Ishikawa (cell line): ENCODE results near the gene CD83.

ENCODE experiments used
- CEBPB ChIP-seq: IDR thresholded peaks from 2 replicates; pipeline ENCODE4 v1.6.1; 2012
- EGR1 ChIP-seq: IDR thresholded peaks from 2 replicates; pipeline ENCODE4 v1.6.1; 2012
- EP300 ChIP-seq: IDR thresholded peaks from 2 replicates; pipeline ENCODE4 v1.6.1; 2012; ENCODE audit warnings: borderline replicate concordance
- NFIC ChIP-seq: IDR thresholded peaks from 2 replicates; pipeline ENCODE4 v1.6.1; 2012
- TAF1 ChIP-seq: IDR thresholded peaks from 2 replicates; pipeline ENCODE4 v1.6.1; 2012; ENCODE audit warnings: low read depth, mild to moderate bottlenecking
- TEAD4 ChIP-seq: IDR thresholded peaks from 2 replicates; pipeline ENCODE4 v1.6.1; 2012
- YY1 ChIP-seq: IDR thresholded peaks from 2 replicates; pipeline ENCODE4 v1.6.1; 2012; ENCODE audit warnings: low read depth
- ZBTB7A ChIP-seq: IDR thresholded peaks from 2 replicates; pipeline ENCODE4 v1.6.1; 2012; ENCODE audit warnings: low read depth
- TF ChIP-seq, protein P1 (sequence below): IDR thresholded peaks from 2 replicates; pipeline ENCODE4 v1.6.1; 2012; ENCODE audit warnings: low read depth, mild to moderate bottlenecking
- TF ChIP-seq, protein P2 (sequence below): IDR thresholded peaks from 2 replicates; pipeline ENCODE4 v1.6.1; 2012

GRCh38 chr6:14081126-14081525 is 36.4 kb upstream of the CD83 start:
- TF ChIP-seq, protein P1, sequence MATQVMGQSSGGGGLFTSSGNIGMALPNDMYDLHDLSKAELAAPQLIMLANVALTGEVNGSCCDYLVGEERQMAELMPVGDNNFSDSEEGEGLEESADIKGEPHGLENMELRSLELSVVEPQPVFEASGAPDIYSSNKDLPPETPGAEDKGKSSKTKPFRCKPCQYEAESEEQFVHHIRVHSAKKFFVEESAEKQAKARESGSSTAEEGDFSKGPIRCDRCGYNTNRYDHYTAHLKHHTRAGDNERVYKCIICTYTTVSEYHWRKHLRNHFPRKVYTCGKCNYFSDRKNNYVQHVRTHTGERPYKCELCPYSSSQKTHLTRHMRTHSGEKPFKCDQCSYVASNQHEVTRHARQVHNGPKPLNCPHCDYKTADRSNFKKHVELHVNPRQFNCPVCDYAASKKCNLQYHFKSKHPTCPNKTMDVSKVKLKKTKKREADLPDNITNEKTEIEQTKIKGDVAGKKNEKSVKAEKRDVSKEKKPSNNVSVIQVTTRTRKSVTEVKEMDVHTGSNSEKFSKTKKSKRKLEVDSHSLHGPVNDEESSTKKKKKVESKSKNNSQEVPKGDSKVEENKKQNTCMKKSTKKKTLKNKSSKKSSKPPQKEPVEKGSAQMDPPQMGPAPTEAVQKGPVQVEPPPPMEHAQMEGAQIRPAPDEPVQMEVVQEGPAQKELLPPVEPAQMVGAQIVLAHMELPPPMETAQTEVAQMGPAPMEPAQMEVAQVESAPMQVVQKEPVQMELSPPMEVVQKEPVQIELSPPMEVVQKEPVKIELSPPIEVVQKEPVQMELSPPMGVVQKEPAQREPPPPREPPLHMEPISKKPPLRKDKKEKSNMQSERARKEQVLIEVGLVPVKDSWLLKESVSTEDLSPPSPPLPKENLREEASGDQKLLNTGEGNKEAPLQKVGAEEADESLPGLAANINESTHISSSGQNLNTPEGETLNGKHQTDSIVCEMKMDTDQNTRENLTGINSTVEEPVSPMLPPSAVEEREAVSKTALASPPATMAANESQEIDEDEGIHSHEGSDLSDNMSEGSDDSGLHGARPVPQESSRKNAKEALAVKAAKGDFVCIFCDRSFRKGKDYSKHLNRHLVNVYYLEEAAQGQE, result no peak
- no peak for TF ChIP-seq TEAD4
- no peak for TF ChIP-seq EP300
- TF ChIP-seq ZBTB7A, result no peak
- TF ChIP-seq YY1, result no peak
- TF ChIP-seq TAF1, result no peak
- TF ChIP-seq CEBPB, result no peak
- TF ChIP-seq, protein P2, sequence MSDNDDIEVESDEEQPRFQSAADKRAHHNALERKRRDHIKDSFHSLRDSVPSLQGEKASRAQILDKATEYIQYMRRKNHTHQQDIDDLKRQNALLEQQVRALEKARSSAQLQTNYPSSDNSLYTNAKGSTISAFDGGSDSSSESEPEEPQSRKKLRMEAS, result no peak
- TF ChIP-seq NFIC, result no peak
- TF ChIP-seq EGR1, result no peak
